Activated CD4-positive, alpha-beta memory T cell treated with anti-CD3 and anti-CD28 coated beads for 36 hours (primary cell): ENCODE measurements around the gene PPP2R5A. TPM values are rescaled to one million over a fixed set of nuclear protein-coding genes. Genes with fewer than 3 reads are reported as not detected.
"Not testable (repeated sequence)": the region's sequence is repeated elsewhere in the genome, so short reads cannot be mapped to it uniquely, and the experiment has no call there.

Experiments
- CTCF ChIA-PET: fragments of 350-600 bp; sonication (Branson Sonifier 250); formaldehyde crosslinking; loops from one replicate; lab custom pipeline; 2021; ENCODE audit warnings: antibody characterized with exemption, inconsistent platforms; lab: Charles Lee
- POLR2A ChIA-PET: fragments of 350-600 bp; sonication (Branson Sonifier 250); formaldehyde crosslinking; loops from one replicate; lab custom pipeline; 2021; ENCODE audit warnings: antibody characterized with exemption; lab: Charles Lee
- DNase-seq: peaks from one replicate; pipeline ENCODE4 v3.0.0-alpha.2; 2020
- H3K27ac Mint-ChIP-seq: one replicate; pipeline ENCODE4 v1.8.0; 2021; ENCODE audit warnings: mixed read lengths
- H3K27me3 Mint-ChIP-seq: one replicate; pipeline ENCODE4 v1.8.0; 2021; ENCODE audit warnings: mixed read lengths
- H3K36me3 Mint-ChIP-seq: one replicate; pipeline ENCODE4 v1.8.0; 2021; ENCODE audit warnings: mixed read lengths
- H3K4me1 Mint-ChIP-seq: one replicate; pipeline ENCODE4 v1.8.0; 2021; ENCODE audit warnings: low read depth, mixed read lengths
- H3K4me3 Mint-ChIP-seq: one replicate; pipeline ENCODE4 v1.8.0; 2021; ENCODE audit warnings: mild to moderate bottlenecking, mixed read lengths
- H3K9me3 Mint-ChIP-seq: one replicate; pipeline ENCODE4 v1.8.0; 2021; ENCODE audit warnings: mixed read lengths
- intact Hi-C: fragments of 100-400 bp; cut with micrococcal nuclease; formaldehyde crosslinking; loops from one replicate; pipeline ENCODE4 v1.15.1; 2023
- total RNA-seq, 2 experiments: library from RNA; stranded (reverse); gene quantifications; one replicate each; pipeline ENCODE4 v1.2.3, GENCODE V29; 2021

Gene PPP2R5A
- total RNA-seq, 2 experiments from 2014 or later: 38.6 to 40.4 TPM

- H3K36me3 Mint-ChIP-seq, H3K27me3 Mint-ChIP-seq, H3K4me3 Mint-ChIP-seq, POLR2A ChIA-PET, CTCF ChIA-PET, DNase-seq, intact Hi-C loops, H3K9me3 Mint-ChIP-seq, H3K27ac Mint-ChIP-seq: not testable (repeated sequence)
- H3K4me1 Mint-ChIP-seq: peaks cover 39% of the 10 kb centered on the region
These were observed 35.8 kb downstream of the PPP2R5A start for GRCh38 chr1:212321031-212321430.

- Mint-ChIP-seq H3K9me3 (no peaks in the 10 kb centered on the region), H3K36me3 (peaks cover 3% of the 10 kb centered on the region), H3K27me3 (no peaks in the 10 kb centered on the region), H3K4me1 (peaks cover 24% of the 10 kb centered on the region), H3K4me3 (no peak overlapping the region), H3K27ac (no peak overlapping the region)
- no peak for DNase-seq
- POLR2A ChIA-PET: no interaction called here
- CTCF ChIA-PET: interaction anchor here (1.3 kb wide), 1 partner anchor 54 kb away, joined by 3 read pairs; no protein-coding TSS in a partner anchor
- intact Hi-C loops: no loop called here
These were observed 37.9 kb downstream of the PPP2R5A start for GRCh38 chr1:212323066-212323465.

- Mint-ChIP-seq H3K27ac (no peak overlapping the region), H3K36me3 (peaks cover 4% of the 10 kb centered on the region), H3K9me3 (no peaks in the 10 kb centered on the region), H3K27me3 (no peaks in the 10 kb centered on the region), H3K4me1 (peaks cover 24% of the 10 kb centered on the region), H3K4me3 (no peak overlapping the region)
- ChIA-PET CTCF (no interaction called here), POLR2A (no interaction called here)
- DNase-seq: no peak
- intact Hi-C loops: no loop called here
These were observed 41.3 kb downstream of the PPP2R5A start for GRCh38 chr1:212326541-212326940.

GRCh38 chr1:212328248-212328647 lies 43.0 kb downstream of the PPP2R5A start:
- intact Hi-C loops: no loop called here
- Mint-ChIP-seq H3K36me3 (peaks cover 5% of the 10 kb centered on the region), H3K4me3 (no peak overlapping the region), H3K4me1 (peaks cover 20% of the 10 kb centered on the region), H3K27ac (no peak overlapping the region), H3K9me3 (no peaks in the 10 kb centered on the region), H3K27me3 (no peaks in the 10 kb centered on the region)
- DNase-seq: no peak
- ChIA-PET POLR2A (no interaction called here), CTCF (interaction anchor here (1.4 kb wide), 1 partner anchor 167 kb away, joined by 3 read pairs; no protein-coding TSS in a partner anchor)

- ChIA-PET POLR2A (interaction anchor here (1.4 kb wide), 1 partner anchor 43 kb away, joined by 4 read pairs; no protein-coding TSS in a partner anchor), CTCF (interaction anchor here (0.6 to 1.4 kb wide), 3 partner anchors 127 to 294 kb away, joined by 3 to 4 read pairs (median 3); partner anchors contain the start of genes DTL and INTS7)
- Mint-ChIP-seq H3K27ac (no peak overlapping the region), H3K36me3 (peaks cover 14% of the 10 kb centered on the region), H3K27me3 (no peaks in the 10 kb centered on the region), H3K4me1 (peaks cover 14% of the 10 kb centered on the region), H3K4me3 (no peak overlapping the region), H3K9me3 (no peaks in the 10 kb centered on the region)
- intact Hi-C loops: no loop called here
- no peak for DNase-seq
These were observed 43.9 kb downstream of the PPP2R5A start for GRCh38 chr1:212329105-212329504.

GRCh38 chr1:212341090-212341489 lies 55.9 kb downstream of the PPP2R5A start:
- H3K27me3 Mint-ChIP-seq: no peaks in the 10 kb centered on the region
- no peak overlapping the region for H3K27ac Mint-ChIP-seq
- peaks cover 5% of the 10 kb centered on the region for H3K4me1 Mint-ChIP-seq
- intact Hi-C loops: no loop called here
- no peaks in the 10 kb centered on the region for H3K9me3 Mint-ChIP-seq
- ChIA-PET POLR2A (interaction anchor here (0.9 kb wide), 1 partner anchor 47 kb away, joined by 4 read pairs; no protein-coding TSS in a partner anchor), CTCF (interaction anchor here (1.0 to 1.4 kb wide), 2 partner anchors 27 to 270 kb away, joined by 3 to 4 read pairs; no protein-coding TSS in a partner anchor)
- H3K36me3 Mint-ChIP-seq: peaks cover 5% of the 10 kb centered on the region
- no peak overlapping the region for H3K4me3 Mint-ChIP-seq
- DNase-seq: no peak

- Mint-ChIP-seq H3K4me1 (peaks cover 7% of the 10 kb centered on the region), H3K9me3 (no peaks in the 10 kb centered on the region), H3K27me3 (no peaks in the 10 kb centered on the region), H3K4me3 (no peak overlapping the region), H3K27ac (no peak overlapping the region), H3K36me3 (peaks cover 13% of the 10 kb centered on the region)
- intact Hi-C loops: no loop called here
- CTCF ChIA-PET: interaction anchor here (0.8 to 1.0 kb wide), 2 partner anchors 9 to 24 kb away, joined by 3 to 4 read pairs; no protein-coding TSS in a partner anchor
- no peak for DNase-seq
- POLR2A ChIA-PET: no interaction called here
These were observed 59.7 kb downstream of the PPP2R5A start for GRCh38 chr1:212344905-212345304.

GRCh38 chr1:212346601-212347000 lies 61.4 kb downstream of the PPP2R5A start:
- no peak overlapping the region for H3K27ac Mint-ChIP-seq

GRCh38 chr1:212351588-212352362 lies 66.6 kb downstream of the PPP2R5A start:
- Mint-ChIP-seq H3K36me3 (peaks cover 17% of the 10 kb centered on the region), H3K4me1 (peaks cover 2% of the 10 kb centered on the region), H3K27me3 (no peaks in the 10 kb centered on the region), H3K4me3 (no peak overlapping the region), H3K9me3 (no peaks in the 10 kb centered on the region), H3K27ac (no peak overlapping the region)
- DNase-seq: no peak
- ChIA-PET CTCF (no interaction called here), POLR2A (interaction anchor here (0.5 kb wide), 1 partner anchor 809 kb away, joined by 3 read pairs; no protein-coding TSS in a partner anchor)
- intact Hi-C loops: no loop called here

More at GRCh38 chr1:212346601-212347000, 61.4 kb downstream of the PPP2R5A start:
- Mint-ChIP-seq H3K27me3 (no peaks in the 10 kb centered on the region), H3K9me3 (no peaks in the 10 kb centered on the region), H3K4me3 (no peak overlapping the region), H3K36me3 (peaks cover 15% of the 10 kb centered on the region), H3K4me1 (peaks cover 5% of the 10 kb centered on the region)
- ChIA-PET POLR2A (no interaction called here), CTCF (no interaction called here)
- DNase-seq: no peak
- intact Hi-C loops: no loop called here

GRCh38 chr1:212353181-212353580 lies 68.0 kb downstream of the PPP2R5A start:
- Mint-ChIP-seq H3K27me3 (no peaks in the 10 kb centered on the region), H3K4me1 (peaks cover 2% of the 10 kb centered on the region), H3K9me3 (no peaks in the 10 kb centered on the region), H3K4me3 (no peak overlapping the region), H3K36me3 (peaks cover 14% of the 10 kb centered on the region), H3K27ac (peak overlapping the region; percentile 43)
- ChIA-PET POLR2A (no interaction called here), CTCF (interaction anchor here (0.7 to 0.8 kb wide), 2 partner anchors 15 to 282 kb away, joined by 3 read pairs; no protein-coding TSS in a partner anchor)
- DNase-seq: no peak
- intact Hi-C loops: no loop called here

GRCh38 chr1:212354464-212354863 lies 69.3 kb downstream of the PPP2R5A start:
- Mint-ChIP-seq H3K9me3 (no peaks in the 10 kb centered on the region), H3K4me3 (no peak overlapping the region), H3K27me3 (no peaks in the 10 kb centered on the region), H3K27ac (no peak overlapping the region), H3K36me3 (peaks cover 18% of the 10 kb centered on the region), H3K4me1 (peaks cover 12% of the 10 kb centered on the region)
- no peak for DNase-seq
- ChIA-PET CTCF (interaction anchor here (2.4 kb wide), 1 partner anchor 102 kb away, joined by 7 read pairs; no protein-coding TSS in a partner anchor), POLR2A (no interaction called here)
- intact Hi-C loops: no loop called here

GRCh38 chr1:212355230-212355969 lies 70.2 kb downstream of the PPP2R5A start:
- ChIA-PET POLR2A (no interaction called here), CTCF (interaction anchor here (0.6 to 2.4 kb wide), 5 partner anchors 9 to 294 kb away, joined by 3 to 10 read pairs (median 4); no protein-coding TSS in a partner anchor)
- no peaks in the 10 kb centered on the region for H3K9me3 Mint-ChIP-seq
- no peak for DNase-seq
- H3K27ac Mint-ChIP-seq: no peak overlapping the region
- no peaks in the 10 kb centered on the region for H3K27me3 Mint-ChIP-seq
- intact Hi-C loops: no loop called here
- H3K4me1 Mint-ChIP-seq: peaks cover 22% of the 10 kb centered on the region
- H3K36me3 Mint-ChIP-seq: peaks cover 21% of the 10 kb centered on the region
- no peak overlapping the region for H3K4me3 Mint-ChIP-seq
